ENCODE results near the gene IL10RB. TPM values are rescaled to one million over a fixed set of nuclear protein-coding genes. Genes with fewer than 3 reads are reported as not detected.

The IL10RB gene
- total and polyA plus RNA-seq, 2 experiments from 2014 or later, result 2.2 to 2.5 TPM

DNA sequence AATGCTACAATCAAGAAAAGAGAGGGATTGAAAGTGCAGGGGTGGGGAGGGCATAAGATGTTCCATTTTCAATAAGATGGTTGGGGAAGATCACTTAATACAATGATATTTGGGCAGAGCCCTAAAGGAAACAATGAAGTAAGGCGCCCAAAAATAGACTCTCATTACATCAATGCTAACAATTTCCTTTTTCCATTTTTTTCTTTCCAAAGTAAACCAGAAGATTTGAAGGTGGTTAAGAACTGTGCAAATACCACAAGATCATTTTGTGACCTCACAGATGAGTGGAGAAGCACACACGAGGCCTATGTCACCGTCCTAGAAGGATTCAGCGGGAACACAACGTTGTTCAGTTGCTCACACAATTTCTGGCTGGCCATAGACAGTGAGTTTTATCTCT, 19.7 kb upstream of the IL10RB start:
- Mint-ChIP-seq H3K27ac (no peak overlapping the region), H3K36me3 (ENCODE audit: low read depth) (peaks cover 68% of the 10 kb centered on the region), H3K4me3 (no peak overlapping the region), H3K9me3 (peaks cover 3% of the 10 kb centered on the region; the same call in 1 of the 3 replicates), H3K4me1 (no peaks in the 10 kb centered on the region), H3K27me3 (ENCODE audit: insufficient read depth, low read depth, poor library complexity) (no peaks in the 10 kb centered on the region)
- no peaks in the 10 kb centered on the region for H4K20me1 ChIP-seq (replicated peaks; ENCODE audit: insufficient read depth)
- H3K27me3 ChIP-seq (ENCODE audit: insufficient read depth), result no peaks in the 10 kb centered on the region
- H3K4me3 ChIP-seq, result no peak overlapping the region
- H3K36me3 ChIP-seq (ENCODE audit: insufficient read depth), result peaks cover 16% of the 10 kb centered on the region
- H3F3A ChIP-seq (replicated peaks; ENCODE audit: low read depth), result no peaks in the 10 kb centered on the region
- TF ChIP-seq JUNB (IDR thresholded peaks at IDR 0.05; ENCODE audit: unreplicated experiment), result no peak
- TF ChIP-seq, protein P1, sequence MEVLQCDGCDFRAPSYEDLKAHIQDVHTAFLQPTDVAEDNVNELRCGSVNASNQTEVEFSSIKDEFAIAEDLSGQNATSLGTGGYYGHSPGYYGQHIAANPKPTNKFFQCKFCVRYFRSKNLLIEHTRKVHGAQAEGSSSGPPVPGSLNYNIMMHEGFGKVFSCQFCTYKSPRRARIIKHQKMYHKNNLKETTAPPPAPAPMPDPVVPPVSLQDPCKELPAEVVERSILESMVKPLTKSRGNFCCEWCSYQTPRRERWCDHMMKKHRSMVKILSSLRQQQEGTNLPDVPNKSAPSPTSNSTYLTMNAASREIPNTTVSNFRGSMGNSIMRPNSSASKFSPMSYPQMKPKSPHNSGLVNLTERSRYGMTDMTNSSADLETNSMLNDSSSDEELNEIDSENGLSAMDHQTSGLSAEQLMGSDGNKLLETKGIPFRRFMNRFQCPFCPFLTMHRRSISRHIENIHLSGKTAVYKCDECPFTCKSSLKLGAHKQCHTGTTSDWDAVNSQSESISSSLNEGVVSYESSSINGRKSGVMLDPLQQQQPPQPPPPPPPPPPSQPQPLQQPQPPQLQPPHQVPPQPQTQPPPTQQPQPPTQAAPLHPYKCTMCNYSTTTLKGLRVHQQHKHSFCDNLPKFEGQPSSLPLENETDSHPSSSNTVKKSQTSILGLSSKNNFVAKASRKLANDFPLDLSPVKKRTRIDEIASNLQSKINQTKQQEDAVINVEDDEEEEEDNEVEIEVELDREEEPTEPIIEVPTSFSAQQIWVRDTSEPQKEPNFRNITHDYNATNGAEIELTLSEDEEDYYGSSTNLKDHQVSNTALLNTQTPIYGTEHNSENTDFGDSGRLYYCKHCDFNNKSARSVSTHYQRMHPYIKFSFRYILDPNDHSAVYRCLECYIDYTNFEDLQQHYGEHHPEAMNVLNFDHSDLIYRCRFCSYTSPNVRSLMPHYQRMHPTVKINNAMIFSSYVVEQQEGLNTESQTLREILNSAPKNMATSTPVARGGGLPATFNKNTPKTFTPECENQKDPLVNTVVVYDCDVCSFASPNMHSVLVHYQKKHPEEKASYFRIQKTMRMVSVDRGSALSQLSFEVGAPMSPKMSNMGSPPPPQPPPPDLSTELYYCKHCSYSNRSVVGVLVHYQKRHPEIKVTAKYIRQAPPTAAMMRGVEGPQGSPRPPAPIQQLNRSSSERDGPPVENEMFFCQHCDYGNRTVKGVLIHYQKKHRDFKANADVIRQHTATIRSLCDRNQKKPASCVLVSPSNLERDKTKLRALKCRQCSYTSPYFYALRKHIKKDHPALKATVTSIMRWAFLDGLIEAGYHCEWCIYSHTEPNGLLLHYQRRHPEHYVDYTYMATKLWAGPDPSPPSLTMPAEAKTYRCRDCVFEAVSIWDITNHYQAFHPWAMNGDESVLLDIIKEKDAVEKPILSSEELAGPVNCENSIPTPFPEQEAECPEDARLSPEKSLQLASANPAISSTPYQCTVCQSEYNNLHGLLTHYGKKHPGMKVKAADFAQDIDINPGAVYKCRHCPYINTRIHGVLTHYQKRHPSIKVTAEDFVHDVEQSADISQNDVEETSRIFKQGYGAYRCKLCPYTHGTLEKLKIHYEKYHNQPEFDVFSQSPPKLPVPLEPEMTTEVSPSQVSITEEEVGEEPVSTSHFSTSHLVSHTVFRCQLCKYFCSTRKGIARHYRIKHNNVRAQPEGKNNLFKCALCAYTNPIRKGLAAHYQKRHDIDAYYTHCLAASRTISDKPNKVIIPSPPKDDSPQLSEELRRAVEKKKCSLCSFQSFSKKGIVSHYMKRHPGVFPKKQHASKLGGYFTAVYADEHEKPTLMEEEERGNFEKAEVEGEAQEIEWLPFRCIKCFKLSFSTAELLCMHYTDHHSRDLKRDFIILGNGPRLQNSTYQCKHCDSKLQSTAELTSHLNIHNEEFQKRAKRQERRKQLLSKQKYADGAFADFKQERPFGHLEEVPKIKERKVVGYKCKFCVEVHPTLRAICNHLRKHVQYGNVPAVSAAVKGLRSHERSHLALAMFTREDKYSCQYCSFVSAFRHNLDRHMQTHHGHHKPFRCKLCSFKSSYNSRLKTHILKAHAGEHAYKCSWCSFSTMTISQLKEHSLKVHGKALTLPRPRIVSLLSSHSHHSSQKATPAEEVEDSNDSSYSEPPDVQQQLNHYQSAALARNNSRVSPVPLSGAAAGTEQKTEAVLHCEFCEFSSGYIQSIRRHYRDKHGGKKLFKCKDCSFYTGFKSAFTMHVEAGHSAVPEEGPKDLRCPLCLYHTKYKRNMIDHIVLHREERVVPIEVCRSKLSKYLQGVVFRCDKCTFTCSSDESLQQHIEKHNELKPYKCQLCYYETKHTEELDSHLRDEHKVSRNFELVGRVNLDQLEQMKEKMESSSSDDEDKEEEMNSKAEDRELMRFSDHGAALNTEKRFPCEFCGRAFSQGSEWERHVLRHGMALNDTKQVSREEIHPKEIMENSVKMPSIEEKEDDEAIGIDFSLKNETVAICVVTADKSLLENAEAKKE (CRISPR knock-in tag; IDR thresholded peaks at IDR 0.05), result no peak
- TF ChIP-seq POLR2AphosphoS5 (IDR thresholded peaks at IDR 0.05; ENCODE audit: low read depth), result no peak
- no peak for TF ChIP-seq ZNF331 (CRISPR knock-in tag; IDR thresholded peaks at IDR 0.05; ENCODE audit: low read depth)
- H3K27ac ChIP-seq (ENCODE audit: low read depth), result no peak overlapping the region
- H3K79me2 ChIP-seq (replicated peaks; ENCODE audit: insufficient read depth), result no peaks in the 10 kb centered on the region
- no peak for ATAC-seq
- no peak for DNase-seq (ENCODE audit: low spot score)
- no peak overlapping the region for H2AFZ ChIP-seq
- H3K4me2 ChIP-seq, result no peak overlapping the region
- no peaks in the 10 kb centered on the region for H3K4me1 ChIP-seq (ENCODE audit: insufficient read depth)
- H3K9me2 ChIP-seq (ENCODE audit: insufficient read depth), result no peaks in the 10 kb centered on the region

DNA sequence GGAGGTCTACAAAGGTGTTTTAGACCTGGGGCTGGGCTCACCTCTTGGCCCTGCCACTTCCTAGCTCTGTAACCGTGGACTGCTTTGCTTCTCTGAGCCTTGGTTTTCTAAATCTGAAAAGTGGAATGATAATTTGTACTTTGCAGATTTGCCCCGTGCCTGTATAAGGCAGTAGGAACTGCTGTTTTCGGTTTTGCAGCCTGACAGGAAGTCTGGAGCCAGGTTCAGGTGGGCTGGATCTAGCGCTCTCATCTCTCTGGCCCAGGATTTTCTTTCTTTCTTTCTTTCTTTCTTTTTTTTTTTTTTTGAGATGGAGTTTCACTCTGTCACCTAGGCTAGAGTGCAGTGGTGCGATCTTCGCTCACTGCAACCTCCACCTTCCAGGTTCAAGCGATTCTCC, 19.2 kb upstream of the IL10RB start:
- Histone ChIP-seq H3K27me3 (ENCODE audit: insufficient read depth) (no peaks in the 10 kb centered on the region), H3K4me1 (ENCODE audit: insufficient read depth) (no peaks in the 10 kb centered on the region), H3K4me2 (no peak overlapping the region), H3K27ac (ENCODE audit: low read depth) (no peak overlapping the region), H4K20me1 (replicated peaks; ENCODE audit: insufficient read depth) (no peaks in the 10 kb centered on the region), H3F3A (replicated peaks; ENCODE audit: low read depth) (no peaks in the 10 kb centered on the region), H3K9me2 (ENCODE audit: insufficient read depth) (no peaks in the 10 kb centered on the region), H3K36me3 (ENCODE audit: insufficient read depth) (peaks cover 16% of the 10 kb centered on the region), H2AFZ (no peak overlapping the region), H3K4me3 (no peak overlapping the region), H3K79me2 (replicated peaks; ENCODE audit: insufficient read depth) (no peaks in the 10 kb centered on the region)
- no peaks in the 10 kb centered on the region for H3K27me3 Mint-ChIP-seq (ENCODE audit: insufficient read depth, low read depth, poor library complexity)
- ATAC-seq (no peak), DNase-seq (ENCODE audit: low spot score) (no peak)
- H3K27ac Mint-ChIP-seq, result no peak overlapping the region
- no peak overlapping the region for H3K4me3 Mint-ChIP-seq
- H3K36me3 Mint-ChIP-seq (ENCODE audit: low read depth), result peaks cover 66% of the 10 kb centered on the region
- no peaks in the 10 kb centered on the region for H3K4me1 Mint-ChIP-seq
- no peaks in the 10 kb centered on the region for H3K9me3 Mint-ChIP-seq
- TF ChIP-seq ZNF331 (CRISPR knock-in tag; IDR thresholded peaks at IDR 0.05; ENCODE audit: low read depth) (no peak), EZH2phosphoT487 (IDR thresholded peaks at IDR 0.05; ENCODE audit: unreplicated experiment) (no peak), CREB1 (CRISPR knock-in tag; IDR thresholded peaks at IDR 0.05; ENCODE audit: low read depth) (no peak), EZH2 (IDR thresholded peaks at IDR 0.05; ENCODE audit: low read depth, unreplicated experiment) (no peak), NANOG (IDR thresholded peaks at IDR 0.05; ENCODE audit: borderline replicate concordance) (no peak), JUNB (IDR thresholded peaks at IDR 0.05; ENCODE audit: unreplicated experiment) (no peak)
- TF ChIP-seq, protein P2, sequence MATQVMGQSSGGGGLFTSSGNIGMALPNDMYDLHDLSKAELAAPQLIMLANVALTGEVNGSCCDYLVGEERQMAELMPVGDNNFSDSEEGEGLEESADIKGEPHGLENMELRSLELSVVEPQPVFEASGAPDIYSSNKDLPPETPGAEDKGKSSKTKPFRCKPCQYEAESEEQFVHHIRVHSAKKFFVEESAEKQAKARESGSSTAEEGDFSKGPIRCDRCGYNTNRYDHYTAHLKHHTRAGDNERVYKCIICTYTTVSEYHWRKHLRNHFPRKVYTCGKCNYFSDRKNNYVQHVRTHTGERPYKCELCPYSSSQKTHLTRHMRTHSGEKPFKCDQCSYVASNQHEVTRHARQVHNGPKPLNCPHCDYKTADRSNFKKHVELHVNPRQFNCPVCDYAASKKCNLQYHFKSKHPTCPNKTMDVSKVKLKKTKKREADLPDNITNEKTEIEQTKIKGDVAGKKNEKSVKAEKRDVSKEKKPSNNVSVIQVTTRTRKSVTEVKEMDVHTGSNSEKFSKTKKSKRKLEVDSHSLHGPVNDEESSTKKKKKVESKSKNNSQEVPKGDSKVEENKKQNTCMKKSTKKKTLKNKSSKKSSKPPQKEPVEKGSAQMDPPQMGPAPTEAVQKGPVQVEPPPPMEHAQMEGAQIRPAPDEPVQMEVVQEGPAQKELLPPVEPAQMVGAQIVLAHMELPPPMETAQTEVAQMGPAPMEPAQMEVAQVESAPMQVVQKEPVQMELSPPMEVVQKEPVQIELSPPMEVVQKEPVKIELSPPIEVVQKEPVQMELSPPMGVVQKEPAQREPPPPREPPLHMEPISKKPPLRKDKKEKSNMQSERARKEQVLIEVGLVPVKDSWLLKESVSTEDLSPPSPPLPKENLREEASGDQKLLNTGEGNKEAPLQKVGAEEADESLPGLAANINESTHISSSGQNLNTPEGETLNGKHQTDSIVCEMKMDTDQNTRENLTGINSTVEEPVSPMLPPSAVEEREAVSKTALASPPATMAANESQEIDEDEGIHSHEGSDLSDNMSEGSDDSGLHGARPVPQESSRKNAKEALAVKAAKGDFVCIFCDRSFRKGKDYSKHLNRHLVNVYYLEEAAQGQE (IDR thresholded peaks at IDR 0.05; ENCODE audit: unreplicated experiment), result no peak
- TF ChIP-seq, protein P3, sequence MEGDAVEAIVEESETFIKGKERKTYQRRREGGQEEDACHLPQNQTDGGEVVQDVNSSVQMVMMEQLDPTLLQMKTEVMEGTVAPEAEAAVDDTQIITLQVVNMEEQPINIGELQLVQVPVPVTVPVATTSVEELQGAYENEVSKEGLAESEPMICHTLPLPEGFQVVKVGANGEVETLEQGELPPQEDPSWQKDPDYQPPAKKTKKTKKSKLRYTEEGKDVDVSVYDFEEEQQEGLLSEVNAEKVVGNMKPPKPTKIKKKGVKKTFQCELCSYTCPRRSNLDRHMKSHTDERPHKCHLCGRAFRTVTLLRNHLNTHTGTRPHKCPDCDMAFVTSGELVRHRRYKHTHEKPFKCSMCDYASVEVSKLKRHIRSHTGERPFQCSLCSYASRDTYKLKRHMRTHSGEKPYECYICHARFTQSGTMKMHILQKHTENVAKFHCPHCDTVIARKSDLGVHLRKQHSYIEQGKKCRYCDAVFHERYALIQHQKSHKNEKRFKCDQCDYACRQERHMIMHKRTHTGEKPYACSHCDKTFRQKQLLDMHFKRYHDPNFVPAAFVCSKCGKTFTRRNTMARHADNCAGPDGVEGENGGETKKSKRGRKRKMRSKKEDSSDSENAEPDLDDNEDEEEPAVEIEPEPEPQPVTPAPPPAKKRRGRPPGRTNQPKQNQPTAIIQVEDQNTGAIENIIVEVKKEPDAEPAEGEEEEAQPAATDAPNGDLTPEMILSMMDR (conservative IDR thresholded peaks at IDR 0.05; ENCODE audit: low read depth in 2 of 2), result no peak
